Measurements from ENCODE around the gene XIAP. TPM values are rescaled to one million over a fixed set of nuclear protein-coding genes. Genes with fewer than 3 reads are reported as not detected.
"Not testable (repeated sequence)": the region's sequence is repeated elsewhere in the genome, so short reads cannot be mapped to it uniquely, and the experiment has no call there.

The XIAP gene
- total RNA-seq, 6 donors from 2014 or later, result 28.3 to 64.2 (median 46.8) TPM

- no peak overlapping the region for H3K4me3 ChIP-seq
- no peaks in the 10 kb centered on the region for H3K36me3 ChIP-seq
- H3K4me1 ChIP-seq, result no peaks in the 10 kb centered on the region
- H3K27me3 ChIP-seq, result no peaks in the 10 kb centered on the region
- H3K9me3 ChIP-seq, result no peaks in the 10 kb centered on the region
- TF ChIP-seq POLR2AphosphoS5 (IDR thresholded peaks at IDR 0.05), result no peak
- no peak for TF ChIP-seq EP300 (IDR thresholded peaks at IDR 0.05)
- no peak for TF ChIP-seq CTCF (IDR thresholded peaks at IDR 0.05)
- TF ChIP-seq POLR2A (IDR thresholded peaks at IDR 0.05), result no peak
- no peak for ATAC-seq (ENCODE audit: low FRiP score in 2 of 2)
- H3K27ac ChIP-seq, result no peak overlapping the region
- whole genome bisulfite sequencing, 2 donors, result 68 to 69% methylated on average over 4 of the region's 4 CpGs
- DNase-seq, result no peak
Observed at GRCh38 chrX:123918106-123918721, 58.4 kb downstream of the XIAP start.

- no peaks in the 10 kb centered on the region for H3K27me3 ChIP-seq
- ATAC-seq (ENCODE audit: low FRiP score in 2 of 2) (no peak), DNase-seq (no peak)
- H3K4me1 ChIP-seq, result no peaks in the 10 kb centered on the region
- H3K4me3 ChIP-seq, result no peak overlapping the region
- no peaks in the 10 kb centered on the region for H3K36me3 ChIP-seq
- no peaks in the 10 kb centered on the region for H3K9me3 ChIP-seq
- no peak overlapping the region for H3K27ac ChIP-seq
- 87 to 100% methylated on average over 1 of the region's 1 CpG for WGBS, 2 donors
- no peak for TF ChIP-seq CTCF (IDR thresholded peaks at IDR 0.05)
Observed at GRCh38 chrX:123920105-123920785, 60.4 kb downstream of the XIAP start.

GRCh38 chrX:123923211-123923610, 63.4 kb downstream of the XIAP start:
- 49 to 100% methylated on average over 2 of the region's 2 CpGs for WGBS, 2 donors
- Histone ChIP-seq H3K9me3 (no peaks in the 10 kb centered on the region), H3K36me3 (no peaks in the 10 kb centered on the region), H3K27me3 (no peaks in the 10 kb centered on the region), H3K4me1 (no peaks in the 10 kb centered on the region), H3K4me3 (no peak overlapping the region), H3K27ac (no peak overlapping the region)
- DNase-seq, result no peak
- TF ChIP-seq POLR2A (IDR thresholded peaks at IDR 0.05) (no peak), CTCF (IDR thresholded peaks at IDR 0.05) (no peak), POLR2AphosphoS5 (IDR thresholded peaks at IDR 0.05) (no peak), EP300 (IDR thresholded peaks at IDR 0.05) (no peak)
- no peak for ATAC-seq (ENCODE audit: low FRiP score in 2 of 2)

GRCh38 chrX:123924186-123924585, 64.3 kb downstream of the XIAP start:
- no peak for TF ChIP-seq POLR2AphosphoS5 (IDR thresholded peaks at IDR 0.05)
- TF ChIP-seq CTCF (IDR thresholded peaks at IDR 0.05), result no peak
- TF ChIP-seq EP300 (IDR thresholded peaks at IDR 0.05), result no peak
- no peak for TF ChIP-seq POLR2A (IDR thresholded peaks at IDR 0.05)
- DNase-seq (no peak), ATAC-seq (ENCODE audit: low FRiP score in 2 of 2) (no peak)
- Histone ChIP-seq H3K27ac (no peak overlapping the region), H3K9me3 (no peaks in the 10 kb centered on the region), H3K27me3 (no peaks in the 10 kb centered on the region), H3K4me3 (no peak overlapping the region), H3K36me3 (no peaks in the 10 kb centered on the region), H3K4me1 (no peaks in the 10 kb centered on the region)
- 31 to 60% methylated on average over 1 of the region's 1 CpG for WGBS, 2 donors

- H3K4me1 ChIP-seq, result no peaks in the 10 kb centered on the region
- H3K36me3 ChIP-seq, result no peaks in the 10 kb centered on the region
- peaks cover 0 to 8% (median 0%) of the 10 kb centered on the region in 4 donors for H3K9me3 ChIP-seq
- WGBS, 2 donors, result 53 to 78% methylated on average over 2 of the region's 2 CpGs
- H3K4me3 ChIP-seq, result no peak overlapping the region
- ATAC-seq (ENCODE audit: low FRiP score in 2 of 2), result no peak
- no peaks in the 10 kb centered on the region for H3K27me3 ChIP-seq
- H3K27ac ChIP-seq, result no peak overlapping the region
- DNase-seq, result no peak
- TF ChIP-seq POLR2A (IDR thresholded peaks at IDR 0.05), result no peak
- TF ChIP-seq POLR2AphosphoS5 (IDR thresholded peaks at IDR 0.05), result no peak
- TF ChIP-seq CTCF (IDR thresholded peaks at IDR 0.05), result no peak
- TF ChIP-seq EP300 (IDR thresholded peaks at IDR 0.05), result no peak
Observed at GRCh38 chrX:123927845-123928244, 68.0 kb downstream of the XIAP start.

- not testable (repeated sequence) for H3K4me1 ChIP-seq; H3K4me3 ChIP-seq; H3K36me3 ChIP-seq; H3K27me3 ChIP-seq; ATAC-seq (ENCODE audit: low FRiP score in 2 of 2); H3K9me3 ChIP-seq; H3K27ac ChIP-seq; DNase-seq
- whole genome bisulfite sequencing, 2 donors, result 59% methylated on average over 2 of the region's 2 CpGs; no CpG with 5 or more reads in 1 of the 2 donors
Observed at GRCh38 chrX:123932055-123932454, 72.2 kb downstream of the XIAP start.

Data from upper lobe of left lung (tissue), 6 donors.